ENCODE measurements around the gene RS1. TPM values are rescaled to one million over a fixed set of nuclear protein-coding genes. Genes with fewer than 3 reads are reported as not detected.

Gene RS1
- total RNA-seq, 2 experiments from 2014 or later = not detected

DNA sequence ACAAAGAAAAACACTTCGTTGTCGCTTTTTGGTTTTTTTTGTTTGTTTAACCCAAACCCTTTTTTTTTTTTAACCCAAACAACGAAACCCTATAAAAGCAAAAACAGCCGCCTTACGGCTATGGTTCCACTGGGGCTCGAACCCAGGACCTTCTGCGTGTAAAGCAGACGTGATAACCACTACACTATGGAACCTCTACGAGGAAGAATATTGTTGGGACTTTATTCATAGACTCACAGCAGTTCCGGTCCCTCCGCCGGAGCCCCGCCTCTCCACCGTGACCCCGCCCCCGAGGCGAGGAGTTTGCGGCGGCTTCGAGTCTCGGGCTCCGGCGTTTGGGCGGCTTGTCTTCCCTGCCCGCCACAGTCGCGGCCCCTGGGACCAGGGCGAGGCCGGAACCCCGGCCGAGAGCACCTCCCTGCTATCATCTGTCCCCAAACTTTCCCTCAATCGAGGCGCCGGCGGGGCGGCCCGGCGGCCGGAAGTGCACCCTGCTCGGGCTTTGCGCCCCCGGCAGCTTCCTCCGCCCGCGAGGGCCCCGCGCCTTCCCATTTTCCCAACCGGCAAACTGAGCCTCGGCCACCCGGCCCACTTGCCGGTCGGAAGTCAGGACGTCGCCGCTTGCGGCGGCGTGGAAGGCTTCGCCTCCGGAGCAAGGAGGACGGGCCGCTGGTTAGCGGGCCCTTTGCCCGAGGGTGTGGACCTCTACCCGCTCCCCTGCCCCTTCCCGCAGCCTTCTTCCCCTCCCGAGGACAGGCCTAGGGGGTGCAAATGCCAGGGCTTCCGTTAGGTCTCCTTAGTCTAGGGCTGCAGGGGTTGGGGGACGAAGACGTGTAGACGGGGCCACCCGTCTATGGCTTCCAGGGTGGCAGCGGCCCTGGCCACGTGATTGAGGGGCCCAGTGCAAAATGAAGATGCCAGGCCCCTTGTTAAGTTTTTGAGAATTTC lies 3.2 kb upstream of the RS1 start:
- intact Hi-C loops (cut with micrococcal nuclease; ENCODE audit: unreplicated experiment) = loop anchor here (10.0 kb wide), 2 partner anchors 250 to 310 kb away; partner anchors contain the start of genes CDKL5 and PHKA2
- no peaks in the 10 kb centered on the region for H3K36me3 ChIP-seq (ENCODE audit: insufficient read depth, low read length)
- peak overlapping the region; percentile 97 for H2AFZ ChIP-seq (ENCODE audit: low read length)
- no TSS peak for BruUV-seq (replicated peaks)
- peak overlapping the region; percentile 68 for H3K4me3 ChIP-seq (ENCODE audit: low read depth, low read length, poor library complexity, severe bottlenecking)
- POLR2A ChIA-PET = interaction anchor here (0.6 to 0.7 kb wide), 2 partner anchors 220 to 860 kb away, joined by 3 read pairs; no protein-coding TSS in a partner anchor
- no peaks in the 10 kb centered on the region for H3K79me2 ChIP-seq (ENCODE audit: insufficient read depth, low read depth, low read length)
- DNase-seq (ENCODE audit: low spot score) = peak; percentile 77
- TF ChIP-seq, protein P1, sequence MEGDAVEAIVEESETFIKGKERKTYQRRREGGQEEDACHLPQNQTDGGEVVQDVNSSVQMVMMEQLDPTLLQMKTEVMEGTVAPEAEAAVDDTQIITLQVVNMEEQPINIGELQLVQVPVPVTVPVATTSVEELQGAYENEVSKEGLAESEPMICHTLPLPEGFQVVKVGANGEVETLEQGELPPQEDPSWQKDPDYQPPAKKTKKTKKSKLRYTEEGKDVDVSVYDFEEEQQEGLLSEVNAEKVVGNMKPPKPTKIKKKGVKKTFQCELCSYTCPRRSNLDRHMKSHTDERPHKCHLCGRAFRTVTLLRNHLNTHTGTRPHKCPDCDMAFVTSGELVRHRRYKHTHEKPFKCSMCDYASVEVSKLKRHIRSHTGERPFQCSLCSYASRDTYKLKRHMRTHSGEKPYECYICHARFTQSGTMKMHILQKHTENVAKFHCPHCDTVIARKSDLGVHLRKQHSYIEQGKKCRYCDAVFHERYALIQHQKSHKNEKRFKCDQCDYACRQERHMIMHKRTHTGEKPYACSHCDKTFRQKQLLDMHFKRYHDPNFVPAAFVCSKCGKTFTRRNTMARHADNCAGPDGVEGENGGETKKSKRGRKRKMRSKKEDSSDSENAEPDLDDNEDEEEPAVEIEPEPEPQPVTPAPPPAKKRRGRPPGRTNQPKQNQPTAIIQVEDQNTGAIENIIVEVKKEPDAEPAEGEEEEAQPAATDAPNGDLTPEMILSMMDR (conservative IDR thresholded peaks at IDR 0.05; ENCODE audit: low read length) = no peak
- no peak for TF ChIP-seq EZH2phosphoT487 (IDR thresholded peaks at IDR 0.05; ENCODE audit: borderline replicate concordance, low read depth, low read length)
- no peaks in the 10 kb centered on the region for H3K9me3 ChIP-seq (ENCODE audit: low read length)
- H3K9me2 ChIP-seq (ENCODE audit: insufficient read depth, low read length) = no peaks in the 10 kb centered on the region
- peak overlapping the region; percentile 52 for H3K27ac ChIP-seq (ENCODE audit: low read depth, low read length, poor library complexity, severe bottlenecking)
- no peaks in the 10 kb centered on the region for H3K4me1 ChIP-seq (ENCODE audit: insufficient read depth, low read length, poor library complexity, severe bottlenecking)
- H4K20me1 ChIP-seq (ENCODE audit: insufficient read depth, low read length) = no peaks in the 10 kb centered on the region
- H3K4me2 ChIP-seq (ENCODE audit: low read length) = peak overlapping the region; percentile 89
- CTCF ChIA-PET (ENCODE audit: unreplicated experiment) = no interaction called here

DNA sequence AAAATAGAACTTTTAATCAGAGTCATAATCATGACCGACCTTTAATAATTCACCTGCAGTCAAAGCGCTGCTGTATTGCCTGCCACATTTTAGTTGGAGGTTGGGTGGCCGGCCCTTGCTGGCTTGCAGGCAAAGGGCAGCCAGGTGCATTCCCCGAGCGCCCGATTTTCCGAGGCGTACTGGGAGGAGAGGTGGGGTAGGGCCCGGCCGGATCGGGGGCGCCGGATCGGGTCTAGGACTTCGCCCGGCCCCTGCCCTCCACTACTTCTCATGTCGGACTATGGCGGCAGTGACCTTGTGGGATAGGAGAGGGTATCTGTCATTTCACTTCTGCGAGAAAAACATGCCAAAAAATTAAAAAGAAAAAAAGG lies 2.5 kb upstream of the RS1 start:
- no peak for TF ChIP-seq EZH2phosphoT487 (IDR thresholded peaks at IDR 0.05; ENCODE audit: borderline replicate concordance, low read depth, low read length)
- TF ChIP-seq, protein P1 (conservative IDR thresholded peaks at IDR 0.05; ENCODE audit: low read length) = no peak
- H3K9me2 ChIP-seq (ENCODE audit: insufficient read depth, low read length) = no peaks in the 10 kb centered on the region
- H3K36me3 ChIP-seq (ENCODE audit: insufficient read depth, low read length) = no peaks in the 10 kb centered on the region
- peak overlapping the region; percentile 68 for H3K4me3 ChIP-seq (ENCODE audit: low read depth, low read length, poor library complexity, severe bottlenecking)
- no peaks in the 10 kb centered on the region for H3K9me3 ChIP-seq (ENCODE audit: low read length)
- ChIA-PET POLR2A (no interaction called here), CTCF (ENCODE audit: unreplicated experiment) (no interaction called here)
- H2AFZ ChIP-seq (ENCODE audit: low read length) = peak overlapping the region; percentile 97
- H4K20me1 ChIP-seq (ENCODE audit: insufficient read depth, low read length) = no peaks in the 10 kb centered on the region
- BruUV-seq (replicated peaks) = no TSS peak
- DNase-seq (ENCODE audit: low spot score) = no peak
- intact Hi-C loops (cut with micrococcal nuclease; ENCODE audit: unreplicated experiment) = loop anchor here (10.0 kb wide), 2 partner anchors 250 to 310 kb away; partner anchors contain the start of genes CDKL5 and PHKA2
- H3K4me2 ChIP-seq (ENCODE audit: low read length) = peak overlapping the region; percentile 89
- no peaks in the 10 kb centered on the region for H3K4me1 ChIP-seq (ENCODE audit: insufficient read depth, low read length, poor library complexity, severe bottlenecking)
- no peaks in the 10 kb centered on the region for H3K79me2 ChIP-seq (ENCODE audit: insufficient read depth, low read depth, low read length)
- H3K27ac ChIP-seq (ENCODE audit: low read depth, low read length, poor library complexity, severe bottlenecking) = peak overlapping the region; percentile 52
